ENCODE data around the gene OR10V1.

GRCh38 chr11:59705294-59705693, 8.4 kb downstream of the OR10V1 start:
- no peak for TF ChIP-seq POLR2AphosphoS5 (IDR thresholded peaks at IDR 0.05)
- TF ChIP-seq CTCF (IDR thresholded peaks at IDR 0.05): no peak
- TF ChIP-seq POLR2A (IDR thresholded peaks at IDR 0.05): no peak
- TF ChIP-seq EP300 (IDR thresholded peaks at IDR 0.05): no peak
